OCI-LY7 (cell line): ENCODE data around the gene RUNX1. TPM values are rescaled to one million over a fixed set of nuclear protein-coding genes. Genes with fewer than 3 reads are reported as not detected.

Experiments
- BruUV-seq: library from RNA; stranded (reverse); fragments of 400-500 nt; replicated peaks from 2 replicates; lab custom pipeline; 2021; lab: Mats Ljungman, UMichigan
- CTCF ChIA-PET: fragments of 300-600 bp; sonication (Branson Sonifier 250); formaldehyde crosslinking; loops from one replicate; lab custom pipeline; 2022; ENCODE audit warnings: antibody characterized with exemption; ENCODE audit not compliant: unreplicated experiment; lab: Charles Lee
- POLR2A ChIA-PET: fragments of 300-600 bp; sonication (Branson Sonifier 250); formaldehyde crosslinking; loops from one replicate; lab custom pipeline; 2022; ENCODE audit warnings: antibody characterized with exemption; lab: Charles Lee
- DNase-seq: peaks from one replicate; pipeline ENCODE4 v3.0.0-alpha.2; 2015; ENCODE audit warnings: low spot score
- H2AFZ ChIP-seq: fragments of 200-600 bp; sonication (generic), shearing (Covaris generic); 2 replicates; pipeline ENCODE4 v1.6.1; 2014; ENCODE audit warnings: mild to moderate bottlenecking, antibody characterized with exemption, low read length, moderate library complexity
- H3K27ac ChIP-seq: fragments of 200-600 bp; sonication (generic); 2 replicates; pipeline ENCODE4 v1.5.1; 2014; ENCODE audit warnings: mixed run types, low read depth, mild to moderate bottlenecking, moderate library complexity, low read length, inconsistent platforms; ENCODE audit not compliant: poor library complexity, severe bottlenecking
- H3K36me3 ChIP-seq: fragments of 200-600 bp; sonication (generic); 2 replicates; pipeline ENCODE4 v1.6.1; 2014; ENCODE audit warnings: mild to moderate bottlenecking, antibody characterized with exemption, low read length, moderate library complexity, mixed read lengths; ENCODE audit not compliant: insufficient read depth
- H3K4me1 ChIP-seq: fragments of 200-600 bp; sonication (generic); 2 replicates; pipeline ENCODE4 v1.5.1; 2014; ENCODE audit warnings: mild to moderate bottlenecking, low read length; ENCODE audit not compliant: insufficient read depth, poor library complexity, severe bottlenecking
- H3K4me2 ChIP-seq: fragments of 200-600 bp; sonication (generic); 2 replicates; pipeline ENCODE4 v1.6.1; 2014; ENCODE audit warnings: mild to moderate bottlenecking, low read length
- H3K4me3 ChIP-seq: fragments of 200-600 bp; sonication (generic); 2 replicates; pipeline ENCODE4 v1.5.1; 2014; ENCODE audit warnings: mild to moderate bottlenecking, low read depth, low read length; ENCODE audit not compliant: poor library complexity, severe bottlenecking
- H3K79me2 ChIP-seq: fragments of 200-600 bp; sonication (generic); 2 replicates; pipeline ENCODE4 v1.6.1; 2016; ENCODE audit warnings: low read depth, mild to moderate bottlenecking, low read length, moderate library complexity, mixed read lengths; ENCODE audit not compliant: insufficient read depth
- H3K9me2 ChIP-seq: fragments of 200-600 bp; sonication (generic); 2 replicates; pipeline ENCODE4 v1.6.1; 2016; ENCODE audit warnings: mild to moderate bottlenecking, low read length, mixed read lengths; ENCODE audit not compliant: insufficient read depth
- H3K9me3 ChIP-seq: fragments of 200-600 bp; sonication (generic); 2 replicates; pipeline ENCODE4 v1.6.1; 2014; ENCODE audit warnings: mild to moderate bottlenecking, mixed run types, low read length, mixed read lengths
- H4K20me1 ChIP-seq: fragments of 200-600 bp; sonication (generic); 2 replicates; pipeline ENCODE4 v1.6.1; 2014; ENCODE audit warnings: mild to moderate bottlenecking, antibody characterized with exemption, low read length, moderate library complexity, mixed read lengths; ENCODE audit not compliant: insufficient read depth
- CTCF ChIP-seq: fragments of 200-600 bp; sonication (generic); conservative IDR thresholded peaks from 2 replicates; pipeline ENCODE4 v1.5.1; 2014; ENCODE audit warnings: mild to moderate bottlenecking, antibody characterized with exemption, low read length, moderate library complexity, mixed read lengths
- EZH2phosphoT487 ChIP-seq: fragments of 200-600 bp; sonication (generic); IDR thresholded peaks from 2 replicates; pipeline ENCODE4 v1.6.1; 2018; ENCODE audit warnings: low read depth, borderline replicate concordance, mild to moderate bottlenecking, mixed run types, antibody characterized with exemption, low read length, moderate library complexity, mixed read lengths
- intact Hi-C: fragments of 100-400 bp; cut with micrococcal nuclease; formaldehyde crosslinking; loops from one replicate; pipeline ENCODE4 v1.10.0; 2022; ENCODE audit not compliant: unreplicated experiment
- total RNA-seq, 2 experiments: library from RNA; depleted of rRNA in 1 of 2; stranded (reverse); fragments of >200 nt in 1 of 2; shearing (Covaris generic) in 1 of 2; gene quantifications; 2 replicates each; pipeline ENCODE4 v1.2.3, GENCODE V29; 2014 to 2022

RUNX1 gene
- total RNA-seq, 2 experiments from 2014 or later: 30.5 to 40.8 TPM

GRCh38 chr21:35026153-35026500 is 23.0 kb downstream of the RUNX1 start:
- TF ChIP-seq EZH2phosphoT487: no peak
- TF ChIP-seq CTCF: no peak
- ChIA-PET CTCF (no interaction called here), POLR2A (interaction anchor here (0.5 to 2.0 kb wide), 5 partner anchors 18 to 204 kb away, joined by 3 to 6 read pairs (median 4); no protein-coding TSS in a partner anchor)
- no peak for DNase-seq
- H2AFZ ChIP-seq: no peak overlapping the region; the same call in 1 of the 2 replicates
- peaks cover 75% of the 10 kb centered on the region for H3K4me1 ChIP-seq
- intact Hi-C loops: loop anchor here (2.0 kb wide), 2 partner anchors 51 to 137 kb away; no protein-coding TSS in a partner anchor
- peaks cover 75% of the 10 kb centered on the region for H3K79me2 ChIP-seq
- no TSS peak for BruUV-seq
- peak overlapping the region; percentile 65 for H3K4me3 ChIP-seq
- H3K36me3 ChIP-seq: peaks cover 52% of the 10 kb centered on the region
- no peaks in the 10 kb centered on the region for H3K9me2 ChIP-seq
- H3K9me3 ChIP-seq: no peaks in the 10 kb centered on the region
- peak overlapping the region; percentile 95 for H3K4me2 ChIP-seq
- H3K27ac ChIP-seq: peak overlapping the region; percentile 97
- peaks cover 15% of the 10 kb centered on the region; the same call in 1 of the 2 replicates for H4K20me1 ChIP-seq

GRCh38 chr21:35025206-35026152 is 23.6 kb downstream of the RUNX1 start:
- TF ChIP-seq EZH2phosphoT487: no peak
- TF ChIP-seq CTCF: no peak
- intact Hi-C loops: loop anchor here (2.0 kb wide), 2 partner anchors 51 to 137 kb away; no protein-coding TSS in a partner anchor
- H3K4me3 ChIP-seq: peak overlapping the region; percentile 65
- no peak overlapping the region; the same call in 1 of the 2 replicates for H2AFZ ChIP-seq
- DNase-seq: no peak
- no peaks in the 10 kb centered on the region for H3K9me2 ChIP-seq
- H3K36me3 ChIP-seq: peaks cover 53% of the 10 kb centered on the region
- peaks cover 21% of the 10 kb centered on the region; the same call in 1 of the 2 replicates for H4K20me1 ChIP-seq
- H3K9me3 ChIP-seq: no peaks in the 10 kb centered on the region
- BruUV-seq: no TSS peak
- peaks cover 75% of the 10 kb centered on the region for H3K79me2 ChIP-seq
- POLR2A ChIA-PET: interaction anchor here (0.5 to 2.0 kb wide), 5 partner anchors 18 to 205 kb away, joined by 3 to 6 read pairs (median 4); no protein-coding TSS in a partner anchor
- peak overlapping the region; percentile 97 for H3K27ac ChIP-seq
- H3K4me2 ChIP-seq: peak overlapping the region; percentile 95
- CTCF ChIA-PET: no interaction called here
- peaks cover 75% of the 10 kb centered on the region for H3K4me1 ChIP-seq
